ENCODE data around the gene STAMBPL1.

Gene STAMBPL1

DNA sequence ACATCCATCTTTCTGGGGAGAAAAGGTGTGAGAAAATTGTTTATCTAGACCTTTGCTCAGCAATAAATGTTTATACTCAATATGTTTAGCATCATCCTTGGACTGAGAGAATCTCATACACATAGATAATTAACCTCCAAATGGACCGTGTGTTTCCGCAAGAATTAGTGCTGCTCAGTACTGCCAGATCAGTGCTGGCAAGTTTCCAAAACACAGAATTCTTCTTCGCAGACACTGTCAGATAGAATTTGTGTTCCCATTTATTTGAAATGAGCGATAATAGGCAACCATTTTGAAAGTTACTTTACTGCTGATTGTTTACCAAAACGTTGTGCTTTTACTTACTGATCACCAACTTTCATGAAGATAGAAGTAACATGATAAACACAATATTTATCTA, 33.7 kb downstream of the STAMBPL1 start:
- H3K27me3 ChIP-seq (ENCODE audit: insufficient read depth, insufficient read length), result no peaks in the 10 kb centered on the region
- no peak for DNase-seq (ENCODE audit: low read depth, low spot score)
- H3K9ac ChIP-seq (ENCODE audit: insufficient read length, low read depth), result no peak overlapping the region
- H3K9me3 ChIP-seq (ENCODE audit: insufficient read depth, low read length), result no peaks in the 10 kb centered on the region
- H3K4me1 ChIP-seq (ENCODE audit: insufficient read depth, insufficient read length), result no peaks in the 10 kb centered on the region
- no peaks in the 10 kb centered on the region for H3K36me3 ChIP-seq (ENCODE audit: insufficient read depth, insufficient read length, low read length)
- H3K4me3 ChIP-seq (ENCODE audit: insufficient read length, low read depth), result no peak overlapping the region
- no peak for TF ChIP-seq ZNF274 (IDR thresholded peaks at IDR 0.05; ENCODE audit: low read depth, low read length)
- no peak for TF ChIP-seq SUZ12 (IDR thresholded peaks at IDR 0.05; ENCODE audit: extremely low read depth, insufficient read depth, insufficient read length)
- TF ChIP-seq YY1 (IDR thresholded peaks at IDR 0.05; ENCODE audit: insufficient read depth, insufficient read length), result no peak

DNA sequence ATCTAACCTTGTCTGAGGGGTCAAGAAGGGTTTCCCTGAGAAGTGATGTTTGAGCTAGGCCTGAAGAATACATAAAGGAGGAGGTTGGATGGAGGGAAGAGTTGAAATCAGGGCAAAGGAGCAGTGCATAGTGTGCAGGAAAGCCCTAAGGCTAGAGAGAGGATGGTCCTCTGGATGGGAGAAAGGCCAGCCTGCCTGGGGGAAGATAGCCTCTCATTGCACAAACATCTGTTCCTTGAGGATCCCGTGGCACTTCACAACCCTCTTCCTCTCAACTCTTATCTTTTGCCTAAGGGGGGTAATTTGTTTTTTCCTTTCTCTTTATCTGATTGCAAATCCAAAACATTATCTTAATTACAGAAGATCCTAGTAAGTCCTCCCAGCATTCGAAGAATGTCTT, 35.7 kb downstream of the STAMBPL1 start:
- Histone ChIP-seq H3K27me3 (ENCODE audit: insufficient read depth, insufficient read length) (no peaks in the 10 kb centered on the region), H3K36me3 (ENCODE audit: insufficient read depth, insufficient read length, low read length) (no peaks in the 10 kb centered on the region), H3K9ac (ENCODE audit: insufficient read length, low read depth) (no peak overlapping the region), H3K4me3 (ENCODE audit: insufficient read length, low read depth) (no peak overlapping the region), H3K9me3 (ENCODE audit: insufficient read depth, low read length) (no peaks in the 10 kb centered on the region), H3K4me1 (ENCODE audit: insufficient read depth, insufficient read length) (no peaks in the 10 kb centered on the region)
- no peak for TF ChIP-seq YY1 (IDR thresholded peaks at IDR 0.05; ENCODE audit: insufficient read depth, insufficient read length)
- TF ChIP-seq ZNF274 (IDR thresholded peaks at IDR 0.05; ENCODE audit: low read depth, low read length), result no peak
- no peak for TF ChIP-seq SUZ12 (IDR thresholded peaks at IDR 0.05; ENCODE audit: extremely low read depth, insufficient read depth, insufficient read length)
- no peak for DNase-seq (ENCODE audit: low read depth, low spot score)

DNA sequence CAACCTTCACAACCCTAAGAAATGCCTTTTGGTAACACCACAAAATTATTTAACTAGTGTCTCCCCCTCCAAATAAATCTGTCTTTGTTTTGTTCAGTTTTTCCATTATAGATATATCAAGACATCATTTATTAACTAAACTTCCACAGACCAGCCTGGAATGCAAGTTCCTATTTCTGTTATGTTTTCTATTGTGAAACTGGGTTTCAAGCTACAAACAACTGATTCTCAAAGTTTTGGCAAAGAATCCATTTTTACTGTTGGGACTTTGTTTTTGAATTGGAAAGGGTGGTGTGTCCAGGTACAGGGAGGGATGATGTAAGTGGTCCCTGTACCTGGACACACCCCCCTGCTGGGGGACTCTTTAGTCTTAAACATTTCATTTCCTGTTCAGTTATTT, 36.2 kb downstream of the STAMBPL1 start:
- no peak overlapping the region for H3K9ac ChIP-seq (ENCODE audit: insufficient read length, low read depth)
- no peak for DNase-seq (ENCODE audit: low read depth, low spot score)
- no peaks in the 10 kb centered on the region for H3K36me3 ChIP-seq (ENCODE audit: insufficient read depth, insufficient read length, low read length)
- no peak overlapping the region for H3K4me3 ChIP-seq (ENCODE audit: insufficient read length, low read depth)
- H3K27me3 ChIP-seq (ENCODE audit: insufficient read depth, insufficient read length), result no peaks in the 10 kb centered on the region
- H3K4me1 ChIP-seq (ENCODE audit: insufficient read depth, insufficient read length), result no peaks in the 10 kb centered on the region
- H3K9me3 ChIP-seq (ENCODE audit: insufficient read depth, low read length), result no peaks in the 10 kb centered on the region
- TF ChIP-seq YY1 (IDR thresholded peaks at IDR 0.05; ENCODE audit: insufficient read depth, insufficient read length), result no peak
- TF ChIP-seq SUZ12 (IDR thresholded peaks at IDR 0.05; ENCODE audit: extremely low read depth, insufficient read depth, insufficient read length), result no peak
- no peak for TF ChIP-seq ZNF274 (IDR thresholded peaks at IDR 0.05; ENCODE audit: low read depth, low read length)

DNA sequence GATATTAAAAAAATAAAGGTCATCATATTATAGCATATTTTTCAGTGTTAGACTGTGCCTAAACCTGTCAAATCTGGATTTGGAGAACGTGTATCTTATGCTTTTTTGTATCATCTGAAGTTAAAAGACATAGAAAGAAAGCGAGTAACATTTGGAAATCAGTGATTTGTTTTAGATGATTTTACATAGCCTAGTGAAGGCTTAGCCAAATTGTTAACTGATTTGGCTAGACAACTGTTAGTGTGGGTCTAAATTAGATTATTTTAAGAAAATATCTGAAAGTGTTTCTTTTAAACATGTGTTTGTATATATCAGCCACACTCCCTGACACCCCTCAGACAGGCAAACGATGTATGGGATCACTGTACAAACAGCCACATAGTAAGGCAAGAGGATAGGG, 36.9 kb downstream of the STAMBPL1 start:
- DNase-seq (ENCODE audit: low read depth, low spot score), result no peak
- Histone ChIP-seq H3K9me3 (ENCODE audit: insufficient read depth, low read length) (no peaks in the 10 kb centered on the region), H3K36me3 (ENCODE audit: insufficient read depth, insufficient read length, low read length) (no peaks in the 10 kb centered on the region), H3K4me1 (ENCODE audit: insufficient read depth, insufficient read length) (no peaks in the 10 kb centered on the region), H3K9ac (ENCODE audit: insufficient read length, low read depth) (no peak overlapping the region), H3K27me3 (ENCODE audit: insufficient read depth, insufficient read length) (no peaks in the 10 kb centered on the region), H3K4me3 (ENCODE audit: insufficient read length, low read depth) (no peak overlapping the region)
- no peak for TF ChIP-seq ZNF274 (IDR thresholded peaks at IDR 0.05; ENCODE audit: low read depth, low read length)
- TF ChIP-seq SUZ12 (IDR thresholded peaks at IDR 0.05; ENCODE audit: extremely low read depth, insufficient read depth, insufficient read length), result no peak
- no peak for TF ChIP-seq YY1 (IDR thresholded peaks at IDR 0.05; ENCODE audit: insufficient read depth, insufficient read length)

DNA sequence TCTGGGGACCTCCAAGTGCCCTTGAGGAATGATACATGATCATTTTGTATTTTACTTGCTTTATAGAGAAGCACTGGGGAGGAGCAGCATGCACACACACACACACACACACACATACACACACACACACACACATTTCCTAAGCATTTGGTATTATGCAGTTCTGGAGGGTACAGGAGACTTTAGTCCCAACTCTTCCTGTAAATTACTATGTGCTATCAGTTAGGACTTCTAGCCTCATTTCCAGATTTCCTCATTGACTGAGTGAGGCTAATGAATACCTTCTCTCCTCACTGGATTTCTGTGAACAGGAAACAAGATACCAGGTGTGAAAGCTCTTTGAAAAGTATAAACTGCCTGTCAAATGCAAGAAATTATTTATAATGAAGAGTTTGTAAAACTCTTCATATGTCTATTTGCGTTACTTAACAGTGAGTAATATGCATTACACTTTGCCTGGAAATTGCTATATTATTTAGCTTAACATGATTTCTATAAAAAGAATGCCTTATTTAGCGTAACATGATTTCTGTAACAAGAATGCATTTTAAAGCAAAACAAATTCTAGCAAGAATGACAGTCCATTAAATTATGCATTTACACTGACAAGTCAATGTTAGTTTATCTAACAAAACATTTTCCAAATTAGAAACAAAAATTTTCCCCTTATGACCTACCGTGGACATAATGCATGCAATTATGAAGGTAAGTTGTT, 38.3 kb downstream of the STAMBPL1 start:
- no peak for DNase-seq (ENCODE audit: low read depth, low spot score)

DNA sequence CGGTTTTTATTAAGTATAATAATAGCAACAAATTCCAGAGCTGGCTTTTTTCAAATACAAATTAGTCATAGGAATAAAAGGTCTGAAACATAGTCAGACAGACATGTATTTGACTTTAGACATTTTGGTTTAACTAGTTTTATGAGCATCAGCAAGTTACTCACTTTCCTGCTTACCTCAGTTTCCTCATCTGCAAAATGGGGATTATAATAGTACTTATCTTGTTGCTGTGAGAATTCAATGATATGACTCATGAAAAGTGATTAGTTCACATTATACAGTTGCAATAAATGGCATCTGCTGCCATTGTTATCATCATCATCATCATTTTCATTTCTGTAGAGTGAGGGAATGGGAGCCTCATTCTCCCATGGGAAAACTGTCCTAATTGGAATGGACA, 39.0 kb downstream of the STAMBPL1 start:
- Histone ChIP-seq H3K9me3 (ENCODE audit: insufficient read depth, low read length) (no peaks in the 10 kb centered on the region), H3K4me1 (ENCODE audit: insufficient read depth, insufficient read length) (no peaks in the 10 kb centered on the region), H3K4me3 (ENCODE audit: insufficient read length, low read depth) (no peak overlapping the region), H3K27me3 (ENCODE audit: insufficient read depth, insufficient read length) (no peaks in the 10 kb centered on the region), H3K36me3 (ENCODE audit: insufficient read depth, insufficient read length, low read length) (no peaks in the 10 kb centered on the region), H3K9ac (ENCODE audit: insufficient read length, low read depth) (no peak overlapping the region)
- DNase-seq (ENCODE audit: low read depth, low spot score), result no peak
- TF ChIP-seq ZNF274 (IDR thresholded peaks at IDR 0.05; ENCODE audit: low read depth, low read length), result no peak
- TF ChIP-seq YY1 (IDR thresholded peaks at IDR 0.05; ENCODE audit: insufficient read depth, insufficient read length), result no peak
- TF ChIP-seq SUZ12 (IDR thresholded peaks at IDR 0.05; ENCODE audit: extremely low read depth, insufficient read depth, insufficient read length), result no peak

More for the DNA sequence above, 38.3 kb downstream of the STAMBPL1 start:
- Histone ChIP-seq H3K36me3 (ENCODE audit: insufficient read depth, insufficient read length, low read length) (no peaks in the 10 kb centered on the region), H3K4me1 (ENCODE audit: insufficient read depth, insufficient read length) (no peaks in the 10 kb centered on the region), H3K27me3 (ENCODE audit: insufficient read depth, insufficient read length) (no peaks in the 10 kb centered on the region), H3K9me3 (ENCODE audit: insufficient read depth, low read length) (no peaks in the 10 kb centered on the region), H3K9ac (ENCODE audit: insufficient read length, low read depth) (no peak overlapping the region), H3K4me3 (ENCODE audit: insufficient read length, low read depth) (no peak overlapping the region)
- TF ChIP-seq SUZ12 (IDR thresholded peaks at IDR 0.05; ENCODE audit: extremely low read depth, insufficient read depth, insufficient read length) (no peak), YY1 (IDR thresholded peaks at IDR 0.05; ENCODE audit: insufficient read depth, insufficient read length) (no peak), ZNF274 (IDR thresholded peaks at IDR 0.05; ENCODE audit: low read depth, low read length) (no peak)

DNA sequence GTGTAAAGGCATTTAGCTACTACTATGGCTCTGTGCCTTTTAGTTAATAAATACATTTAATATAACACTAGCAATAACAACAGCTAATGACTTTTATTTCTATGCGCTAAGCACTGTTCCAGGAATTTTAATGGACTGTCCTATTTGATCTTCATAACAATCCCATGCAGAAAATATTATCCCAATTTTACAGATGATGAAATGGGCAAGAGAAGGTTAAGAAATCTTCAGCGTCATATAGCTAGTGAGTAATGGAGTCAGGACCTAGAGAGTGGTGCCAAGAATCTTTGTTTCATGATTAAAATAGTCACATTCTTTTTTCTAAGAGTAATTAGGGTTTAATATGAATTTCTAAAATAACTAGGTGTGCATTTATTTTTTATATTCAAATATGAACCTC, 40.2 kb downstream of the STAMBPL1 start:
- H3K9ac ChIP-seq (ENCODE audit: insufficient read length, low read depth), result no peak overlapping the region
- H3K9me3 ChIP-seq (ENCODE audit: insufficient read depth, low read length), result no peaks in the 10 kb centered on the region
- no peak overlapping the region for H3K4me3 ChIP-seq (ENCODE audit: insufficient read length, low read depth)
- TF ChIP-seq ZNF274 (IDR thresholded peaks at IDR 0.05; ENCODE audit: low read depth, low read length) (no peak), YY1 (IDR thresholded peaks at IDR 0.05; ENCODE audit: insufficient read depth, insufficient read length) (no peak), SUZ12 (IDR thresholded peaks at IDR 0.05; ENCODE audit: extremely low read depth, insufficient read depth, insufficient read length) (no peak)
- H3K36me3 ChIP-seq (ENCODE audit: insufficient read depth, insufficient read length, low read length), result no peaks in the 10 kb centered on the region
- no peaks in the 10 kb centered on the region for H3K27me3 ChIP-seq (ENCODE audit: insufficient read depth, insufficient read length)
- no peaks in the 10 kb centered on the region for H3K4me1 ChIP-seq (ENCODE audit: insufficient read depth, insufficient read length)
- no peak for DNase-seq (ENCODE audit: low read depth, low spot score)

Data from NT2/D1 (cell line).